Transverse colon (tissue), 4 donors: ENCODE measurements around the gene ETHE1.

Source experiments
- CTCF ChIP-seq, 5 experiments: fragments of 200-600 bp in 3 of 5; fragments of 450-650 bp in 2 of 5; sonication (generic) in 3 of 5; IDR thresholded peaks; 1 replicate in 2 of 5; 2 replicates in 3 of 5; pipeline ENCODE4 v1.5.1; 2016 to 2017; ENCODE audit warnings: antibody characterized with exemption in 5 of 5, inconsistent platforms in 3 of 5, mild to moderate bottlenecking in 2 of 5, moderate library complexity in 1 of 5
- POLR2AphosphoS5 ChIP-seq, 3 donors: sonication (generic); formaldehyde crosslinking; IDR thresholded peaks; one replicate each; pipeline ENCODE4 v1.6.1; 2016; ENCODE audit warnings: antibody characterized with exemption in 3 of 3

DNA sequence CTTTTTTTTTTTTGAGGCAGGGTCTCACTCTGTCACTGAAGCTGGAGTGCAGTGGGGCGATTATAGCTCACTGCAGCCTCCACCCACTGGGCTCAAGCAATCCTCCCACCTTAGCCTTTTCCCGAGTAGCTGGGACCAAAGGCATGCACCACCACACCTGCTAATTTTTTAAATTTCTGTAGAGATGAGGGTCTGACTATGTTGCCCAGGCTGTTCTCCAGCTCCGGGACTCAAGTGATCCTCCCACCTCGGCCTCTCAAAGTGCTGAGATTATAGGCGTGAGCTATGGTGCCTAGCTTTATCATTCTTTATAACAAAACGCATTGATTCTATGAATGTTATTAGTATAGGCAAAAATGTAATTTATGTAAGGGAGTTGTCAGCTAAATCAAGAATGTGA lies 43.7 kb downstream of the ETHE1 start:
- no peak for TF ChIP-seq CTCF (IDR thresholded peaks at IDR 0.05)
- no peak for TF ChIP-seq POLR2AphosphoS5 (IDR thresholded peaks at IDR 0.05)
